RWPE1 (cell line): ENCODE data around the gene CWC22.

Experiments
- CTCF ChIA-PET: fragments of 350-600 bp; sonication (Branson Sonifier 250); formaldehyde crosslinking; extraction: SDS; loops from one replicate; lab custom pipeline; 2021; lab: Yijun Ruan, JAX
- POLR2A ChIA-PET: fragments of 400-600 bp; formaldehyde crosslinking; extraction: SDS; loops from one replicate; lab custom pipeline; 2020; ENCODE audit warnings: antibody characterized with exemption; ENCODE audit not compliant: low non-redundant PET; lab: Yijun Ruan, JAX
- DNase-seq: peaks from one replicate; pipeline ENCODE4 v3.0.0; 2012; ENCODE audit warnings: low spot score
- H3K27ac ChIP-seq: fragments of 450-650 bp; 2 replicates; pipeline ENCODE4 v1.5.1; 2017
- CTCF ChIP-seq: fragments of 450-650 bp; conservative IDR thresholded peaks from 2 replicates; pipeline ENCODE4 v1.5.1; 2017; ENCODE audit warnings: low read depth, mild to moderate bottlenecking

Gene CWC22

GRCh38 chr2:179946810-179947615 is 60.1 kb downstream of the CWC22 start:
- no peak overlapping the region for H3K27ac ChIP-seq
- TF ChIP-seq CTCF, result no peak
- ChIA-PET POLR2A (no interaction called here), CTCF (no interaction called here)
- no peak for DNase-seq

- CTCF ChIA-PET, result no interaction called here
- TF ChIP-seq CTCF, result no peak
- POLR2A ChIA-PET, result no interaction called here
Observed at GRCh38 chr2:179946346-179946745, 60.8 kb downstream of the CWC22 start.

GRCh38 chr2:179939259-179939658 is 67.8 kb downstream of the CWC22 start:
- no peak for TF ChIP-seq CTCF
- ChIA-PET POLR2A (no interaction called here), CTCF (interaction anchor here (0.6 kb wide), 1 partner anchor 98 kb away, joined by 3 read pairs; no protein-coding TSS in a partner anchor)
- no peak for DNase-seq
- H3K27ac ChIP-seq, result no peak overlapping the region

More at GRCh38 chr2:179946346-179946745, 60.8 kb downstream of the CWC22 start:
- DNase-seq, result no peak
- no peak overlapping the region for H3K27ac ChIP-seq

- no peak for DNase-seq
- no peak for TF ChIP-seq CTCF
- ChIA-PET CTCF (no interaction called here), POLR2A (no interaction called here)
- no peak overlapping the region for H3K27ac ChIP-seq
Observed at GRCh38 chr2:179938026-179938425, 69.1 kb downstream of the CWC22 start.

- ChIA-PET POLR2A (no interaction called here), CTCF (interaction anchor here (0.6 kb wide), 1 partner anchor 1473 kb away, joined by 3 read pairs; no protein-coding TSS in a partner anchor)
- TF ChIP-seq CTCF, result no peak
- DNase-seq, result peak; percentile 3
- no peak overlapping the region for H3K27ac ChIP-seq
Observed at GRCh38 chr2:179936654-179937053, 70.4 kb downstream of the CWC22 start.

GRCh38 chr2:179936141-179936540 is 71.0 kb downstream of the CWC22 start:
- H3K27ac ChIP-seq, result no peak overlapping the region
- TF ChIP-seq CTCF, result no peak
- no peak for DNase-seq
- ChIA-PET CTCF (interaction anchor here (0.5 kb wide), 1 partner anchor 34 kb away, joined by 3 read pairs; no protein-coding TSS in a partner anchor), POLR2A (no interaction called here)
